Skeletal muscle satellite cell (primary cell): Measurements from ENCODE around the gene TBC1D16.
"Not testable (repeated sequence)": the region's sequence is repeated elsewhere in the genome, so short reads cannot be mapped to it uniquely, and the experiment has no call there.

Experiments
- H3K27me3 ChIP-seq: 2 replicates; pipeline ENCODE4 v1.7.0; 2013; ENCODE audit warnings: low read length; ENCODE audit not compliant: control insufficient read depth, insufficient read depth
- H3K36me3 ChIP-seq: 2 replicates; pipeline ENCODE4 v1.7.0; 2013; ENCODE audit warnings: mild to moderate bottlenecking, control low read depth, low read length; ENCODE audit not compliant: insufficient read depth
- H3K4me1 ChIP-seq: 2 replicates; pipeline ENCODE4 v1.7.0; 2013; ENCODE audit warnings: low read length; ENCODE audit not compliant: control insufficient read depth, insufficient read depth
- H3K4me2 ChIP-seq: 2 replicates; pipeline ENCODE4 v1.7.0; 2013; ENCODE audit warnings: mild to moderate bottlenecking, low read length
- H3K4me3 ChIP-seq: 2 replicates; pipeline ENCODE4 v1.7.0; 2013; ENCODE audit warnings: low read length
- H3K9ac ChIP-seq: 2 replicates; pipeline ENCODE4 v1.7.0; 2013; ENCODE audit warnings: mild to moderate bottlenecking, low read depth, low read length, moderate library complexity
- H3K9me3 ChIP-seq: replicated peaks from 2 replicates; pipeline ENCODE4 v1.7.0; 2013; ENCODE audit warnings: mild to moderate bottlenecking, control low read depth, low read length

The TBC1D16 gene

GRCh38 chr17:79974566-79975497 is 60.8 kb downstream of the TBC1D16 start:
- no peaks in the 10 kb centered on the region for H3K4me1 ChIP-seq
- H3K36me3 ChIP-seq, result peaks cover 9% of the 10 kb centered on the region
- no peaks in the 10 kb centered on the region for H3K9me3 ChIP-seq
- H3K4me2 ChIP-seq, result no peak overlapping the region
- H3K27me3 ChIP-seq, result no peaks in the 10 kb centered on the region
- H3K4me3 ChIP-seq, result no peak overlapping the region
- H3K9ac ChIP-seq, result no peak overlapping the region

- no peaks in the 10 kb centered on the region for H3K27me3 ChIP-seq
- no peak overlapping the region for H3K4me3 ChIP-seq
- no peak overlapping the region for H3K4me2 ChIP-seq
Measured at GRCh38 chr17:79971651-79972050, 64.0 kb downstream of the TBC1D16 start.

DNA sequence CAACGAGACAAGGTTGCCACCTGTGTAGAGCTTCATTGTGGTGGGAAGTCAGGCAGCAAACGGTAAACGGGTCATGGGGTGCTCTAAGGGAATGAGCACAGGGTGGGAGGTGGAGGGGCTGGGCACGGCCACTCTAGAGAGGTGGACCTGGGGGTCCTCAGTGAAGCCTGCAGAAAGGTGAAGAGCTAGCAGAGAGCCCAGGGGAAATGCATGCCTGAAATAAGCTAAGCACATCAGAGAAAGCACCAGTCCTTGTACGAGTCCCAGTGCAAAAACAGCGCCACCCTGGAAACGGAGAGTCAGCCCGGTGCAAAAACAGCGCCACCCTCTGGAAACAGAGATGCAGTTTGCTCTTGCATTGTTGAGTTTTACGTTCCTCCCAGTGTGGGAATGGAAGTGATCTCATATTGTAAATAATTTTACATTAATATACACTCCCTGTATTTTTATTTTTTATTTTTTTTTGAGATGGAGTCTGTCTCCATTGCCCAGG is 65.0 kb downstream of the TBC1D16 start:
- no peaks in the 10 kb centered on the region for H3K9me3 ChIP-seq
- H3K4me1 ChIP-seq, result peaks cover 20% of the 10 kb centered on the region
- H3K9ac ChIP-seq, result no peak overlapping the region
- H3K4me2 ChIP-seq, result no peak overlapping the region
- H3K4me3 ChIP-seq, result no peak overlapping the region
- peaks cover 3% of the 10 kb centered on the region for H3K36me3 ChIP-seq
- no peaks in the 10 kb centered on the region for H3K27me3 ChIP-seq

More at GRCh38 chr17:79971651-79972050, 64.0 kb downstream of the TBC1D16 start:
- Histone ChIP-seq H3K4me1 (peaks cover 9% of the 10 kb centered on the region), H3K9me3 (no peaks in the 10 kb centered on the region), H3K9ac (no peak overlapping the region), H3K36me3 (peaks cover 3% of the 10 kb centered on the region)

GRCh38 chr17:79969906-79970305 is 65.8 kb downstream of the TBC1D16 start:
- Histone ChIP-seq H3K4me3 (no peak overlapping the region), H3K4me2 (no peak overlapping the region), H3K36me3 (peaks cover 3% of the 10 kb centered on the region), H3K9ac (no peak overlapping the region), H3K9me3 (no peaks in the 10 kb centered on the region), H3K27me3 (no peaks in the 10 kb centered on the region), H3K4me1 (peaks cover 23% of the 10 kb centered on the region)

- H3K4me1 ChIP-seq, result peaks cover 23% of the 10 kb centered on the region
- H3K9me3 ChIP-seq, result no peaks in the 10 kb centered on the region
- no peak overlapping the region for H3K9ac ChIP-seq
- no peak overlapping the region for H3K4me2 ChIP-seq
- H3K27me3 ChIP-seq, result no peaks in the 10 kb centered on the region
- H3K4me3 ChIP-seq, result no peak overlapping the region
- H3K36me3 ChIP-seq, result peaks cover 3% of the 10 kb centered on the region
Measured at GRCh38 chr17:79968116-79968515, 67.6 kb downstream of the TBC1D16 start.

DNA sequence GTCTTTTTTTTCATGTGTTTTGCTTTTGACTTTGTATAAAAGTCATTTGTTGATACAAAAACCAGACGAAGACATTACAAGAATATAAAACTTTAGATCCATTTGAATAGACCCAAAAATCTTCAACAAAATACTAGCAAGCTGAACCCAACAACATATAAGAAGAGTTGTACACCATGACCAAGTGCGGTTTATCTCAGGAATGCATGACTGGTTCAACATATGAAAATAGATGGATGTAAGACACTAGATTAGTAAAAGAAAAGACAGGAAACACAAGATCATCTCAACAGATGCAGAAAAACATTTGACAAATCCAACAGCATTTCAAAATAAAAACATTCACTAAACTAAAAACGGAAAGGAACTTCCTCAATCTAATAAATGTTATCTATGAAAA is 69.0 kb downstream of the TBC1D16 start:
- H3K27me3 ChIP-seq, result no peaks in the 10 kb centered on the region
- no peaks in the 10 kb centered on the region for H3K9me3 ChIP-seq
- H3K36me3 ChIP-seq, result no peaks in the 10 kb centered on the region
- H3K4me2 ChIP-seq, result peak overlapping the region; percentile 11
- no peak overlapping the region for H3K9ac ChIP-seq
- H3K4me1 ChIP-seq, result peaks cover 23% of the 10 kb centered on the region
- peak overlapping the region; percentile 10 for H3K4me3 ChIP-seq

DNA sequence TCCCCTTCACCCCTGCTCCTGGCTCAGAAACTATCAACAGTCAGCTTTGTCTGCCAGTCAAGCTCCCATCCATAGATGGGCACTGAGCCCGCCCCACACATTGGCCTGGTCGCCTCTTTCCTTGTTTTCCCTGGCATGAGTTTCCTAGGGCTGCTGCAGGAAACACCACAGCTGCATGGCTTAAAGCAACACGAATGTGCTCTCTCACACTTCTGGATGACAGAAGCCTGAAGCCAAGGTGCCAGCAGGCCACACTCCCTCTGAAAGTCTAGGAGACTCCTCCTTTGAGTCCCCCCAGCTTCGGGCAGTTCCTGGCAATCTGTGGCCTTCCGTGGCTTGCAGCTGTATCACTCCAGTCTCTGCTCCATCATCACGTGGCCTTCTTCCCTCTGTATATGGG is 69.9 kb downstream of the TBC1D16 start:
- no peaks in the 10 kb centered on the region for H3K36me3 ChIP-seq
- H3K27me3 ChIP-seq, result no peaks in the 10 kb centered on the region
- H3K9ac ChIP-seq, result no peak overlapping the region
- no peak overlapping the region for H3K4me3 ChIP-seq
- peak overlapping the region; percentile 11 for H3K4me2 ChIP-seq
- peaks cover 23% of the 10 kb centered on the region for H3K4me1 ChIP-seq
- H3K9me3 ChIP-seq, result no peaks in the 10 kb centered on the region

- not testable (repeated sequence) for H3K4me3 ChIP-seq, H3K9ac ChIP-seq, H3K4me2 ChIP-seq, H3K36me3 ChIP-seq, H3K9me3 ChIP-seq, H3K27me3 ChIP-seq
- H3K4me1 ChIP-seq, result peaks cover 22% of the 10 kb centered on the region
Measured at GRCh38 chr17:79962467-79962866, 73.2 kb downstream of the TBC1D16 start.

DNA sequence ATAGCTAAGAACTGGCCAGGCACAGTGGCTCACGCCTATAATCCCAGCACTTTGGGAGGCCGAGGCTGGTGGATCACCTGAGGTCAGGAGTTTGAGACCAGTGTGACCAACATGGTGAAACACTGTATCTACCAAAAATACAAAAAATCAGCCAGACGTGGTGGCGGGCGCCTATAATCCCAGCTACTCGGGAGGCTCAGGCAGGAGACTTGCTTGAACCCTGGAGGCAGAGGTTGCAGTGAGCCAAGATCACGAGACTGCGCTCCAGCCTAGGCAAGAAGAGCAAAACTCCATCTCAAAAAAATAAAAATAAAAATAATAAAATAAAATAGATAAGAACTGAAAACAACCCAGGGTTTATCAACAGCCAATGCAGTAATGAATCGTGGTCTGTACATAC is 74.1 kb downstream of the TBC1D16 start:
- peaks cover 13% of the 10 kb centered on the region for H3K4me1 ChIP-seq

DNA sequence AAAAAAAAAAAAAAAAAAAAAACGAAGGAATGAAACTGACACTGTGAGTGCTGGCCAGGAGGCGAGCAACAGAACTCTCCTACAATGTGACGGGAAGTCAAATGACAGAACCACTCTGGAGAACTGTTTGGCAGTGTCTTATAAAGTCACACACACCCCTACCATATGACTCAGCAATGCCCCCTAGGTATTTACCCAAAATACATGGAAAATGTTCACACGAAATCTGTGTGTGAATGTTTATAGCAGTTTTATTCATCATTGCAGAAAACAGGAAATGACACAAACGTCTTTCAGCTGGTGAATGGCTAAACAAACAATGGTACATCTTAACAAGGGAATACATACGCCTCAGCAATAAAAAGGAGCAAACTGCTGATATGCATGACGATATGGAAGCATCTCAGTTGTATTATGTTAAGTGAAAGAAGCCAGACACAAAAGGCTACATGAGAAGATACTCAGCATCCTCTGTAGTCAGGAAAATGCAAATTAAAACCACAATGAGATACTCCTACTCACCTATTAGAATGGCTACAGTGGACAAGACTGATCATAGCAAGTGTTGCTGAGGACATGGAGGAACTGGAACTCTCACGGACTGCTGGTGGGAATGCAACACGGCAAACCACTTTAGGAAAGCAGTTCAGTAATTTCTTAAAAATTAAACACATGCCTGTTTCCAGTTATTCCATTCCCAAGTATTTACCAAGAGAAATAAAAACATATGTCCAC is 74.7 kb downstream of the TBC1D16 start:
- H3K4me2 ChIP-seq, result no peak overlapping the region
- H3K4me3 ChIP-seq, result no peak overlapping the region
- H3K36me3 ChIP-seq, result no peaks in the 10 kb centered on the region
- peaks cover 7% of the 10 kb centered on the region for H3K4me1 ChIP-seq
- H3K9me3 ChIP-seq, result no peaks in the 10 kb centered on the region
- no peak overlapping the region for H3K9ac ChIP-seq
- no peaks in the 10 kb centered on the region for H3K27me3 ChIP-seq

More for the DNA sequence above, 74.1 kb downstream of the TBC1D16 start:
- H3K27me3 ChIP-seq, H3K4me3 ChIP-seq, H3K36me3 ChIP-seq, H3K4me2 ChIP-seq, H3K9ac ChIP-seq, H3K9me3 ChIP-seq: not testable (repeated sequence)

DNA sequence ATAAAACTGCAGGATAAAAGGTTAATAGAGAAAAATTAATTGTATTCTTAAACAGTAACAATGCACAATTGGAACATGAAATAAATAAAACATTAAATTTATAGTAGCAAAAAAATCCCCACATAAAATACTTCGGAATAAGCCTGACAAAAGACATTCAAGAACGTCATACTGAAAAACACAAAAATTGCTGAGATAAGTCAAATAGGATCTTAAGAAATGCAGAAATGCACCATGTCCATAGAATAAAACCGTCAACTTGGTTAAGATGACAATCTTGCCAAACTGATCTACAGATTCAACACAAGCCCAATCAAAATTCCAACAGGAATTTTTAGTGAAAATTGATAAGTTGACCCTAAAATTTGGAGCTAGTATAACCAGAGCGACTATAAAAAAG is 76.6 kb downstream of the TBC1D16 start:
- Histone ChIP-seq H3K4me2 (no peak overlapping the region), H3K36me3 (no peaks in the 10 kb centered on the region), H3K4me3 (no peak overlapping the region), H3K4me1 (no peaks in the 10 kb centered on the region), H3K9ac (no peak overlapping the region), H3K27me3 (no peaks in the 10 kb centered on the region), H3K9me3 (no peaks in the 10 kb centered on the region)
